GM21576 (cell line): ENCODE data around the gene CEP19.
A peak's percentile ranks its signal among the peaks of the same experiment; 100 is the strongest.

Experiments
- ATAC-seq: cut with Tn5 transposase; IDR thresholded peaks from one replicate; pipeline ENCODE4 v1.9.1; 2021; ENCODE audit warnings: mild to moderate bottlenecking, moderate library complexity; ENCODE audit not compliant: unreplicated experiment

Gene CEP19

DNA sequence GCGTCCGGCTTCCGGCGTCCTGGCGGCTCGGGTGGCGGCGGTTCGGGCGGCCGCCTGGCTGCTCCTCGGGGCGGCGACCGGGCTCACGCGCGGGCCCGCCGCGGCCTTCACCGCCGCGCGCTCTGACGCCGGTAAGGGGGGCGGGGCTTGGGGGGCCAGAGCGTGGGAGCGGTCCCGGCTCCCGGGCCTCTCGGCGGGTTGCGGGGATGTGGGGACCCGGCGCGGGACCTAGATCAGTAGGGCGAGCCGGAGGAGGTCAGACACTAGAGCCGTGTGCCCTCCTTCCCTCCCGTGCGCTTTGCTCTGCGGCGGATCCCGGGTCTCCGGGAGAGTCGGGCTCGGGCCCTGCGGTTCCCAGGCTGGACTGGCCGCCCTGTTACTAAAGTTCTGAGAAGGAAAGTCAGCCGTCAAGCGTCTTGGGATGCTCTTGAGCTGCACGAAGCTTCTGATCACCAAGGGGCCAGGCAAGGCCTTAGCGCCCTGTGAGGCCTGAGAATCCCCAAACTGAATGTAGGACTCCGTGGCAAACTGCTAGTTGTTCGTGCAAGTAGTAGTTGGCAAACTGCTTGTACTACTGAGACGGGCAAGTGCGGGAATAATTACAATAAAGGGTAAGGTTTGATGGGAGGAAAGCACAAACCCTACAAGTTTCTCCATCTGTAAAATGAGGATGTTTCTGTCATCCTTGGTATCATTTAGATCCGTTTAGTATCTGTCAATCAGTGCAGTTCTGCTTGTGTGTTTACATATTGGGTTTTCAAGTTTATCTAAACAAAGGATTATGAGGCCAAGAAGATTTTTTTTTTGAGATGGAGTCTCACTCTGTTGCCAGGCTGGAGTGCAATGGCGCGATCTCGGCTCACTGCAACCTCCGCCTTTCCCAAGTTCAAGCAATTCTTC lies 714 bp upstream of the CEP19 start:
- ATAC-seq, result peak; percentile 43

DNA sequence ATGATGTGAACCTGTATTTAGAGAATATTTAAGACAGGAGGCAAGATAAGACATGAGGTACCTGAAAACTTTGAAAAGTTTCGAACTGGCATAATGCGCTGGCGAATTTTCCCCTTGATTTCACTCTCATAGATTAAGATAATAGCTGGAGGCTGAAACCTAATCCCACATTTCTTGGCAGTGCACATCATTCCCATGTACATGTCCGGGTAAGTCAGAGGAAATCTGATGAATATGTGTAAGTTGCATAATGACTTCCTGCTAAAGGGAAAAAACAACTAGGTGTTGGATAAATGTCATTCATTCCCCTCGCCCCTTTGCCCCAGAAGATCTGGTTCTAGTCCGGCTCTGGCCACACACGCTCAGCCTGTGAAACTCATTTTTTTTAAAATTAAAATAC lies 3.6 kb downstream of the CEP19 start:
- ATAC-seq, result no peak

DNA sequence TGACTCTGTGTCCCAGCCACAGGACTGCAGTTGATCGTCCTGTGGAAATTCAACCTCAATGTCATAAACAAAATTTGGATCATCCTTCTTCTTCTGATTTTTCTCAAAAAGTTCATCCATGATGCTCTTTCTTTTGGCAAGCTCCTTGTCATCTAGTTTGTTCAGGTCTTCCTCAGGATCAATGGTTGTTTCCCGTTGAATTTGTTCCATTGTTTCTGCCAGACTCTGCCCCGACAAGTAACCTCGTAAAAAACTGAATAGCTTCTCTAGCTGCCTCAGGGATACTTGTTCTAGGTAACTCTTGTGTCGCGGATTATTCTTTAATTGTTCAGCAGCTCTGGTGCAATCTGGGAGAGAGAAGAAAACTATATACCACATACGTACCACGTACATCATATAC lies 4.5 kb downstream of the CEP19 start:
- ATAC-seq, result no peak

DNA sequence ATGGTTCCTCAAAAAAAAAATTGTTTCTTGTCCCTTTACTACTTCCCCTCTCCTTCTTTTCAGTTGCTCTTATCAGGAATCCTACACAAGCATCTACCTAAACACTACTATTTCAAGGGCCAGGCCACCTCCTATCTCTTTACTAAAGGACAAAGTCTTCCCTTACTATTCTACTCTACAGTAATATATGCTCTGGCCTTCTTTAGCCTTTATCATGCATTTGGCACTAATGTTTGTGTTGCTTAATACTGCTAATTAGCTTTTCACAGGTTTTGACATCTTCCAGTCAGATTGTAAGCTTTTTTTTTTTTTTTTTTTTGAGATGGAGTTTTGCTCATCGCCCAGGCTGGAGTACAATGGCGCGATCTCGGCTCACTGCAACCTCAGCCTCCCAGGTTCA lies 5.3 kb downstream of the CEP19 start:
- ATAC-seq, result no peak

DNA sequence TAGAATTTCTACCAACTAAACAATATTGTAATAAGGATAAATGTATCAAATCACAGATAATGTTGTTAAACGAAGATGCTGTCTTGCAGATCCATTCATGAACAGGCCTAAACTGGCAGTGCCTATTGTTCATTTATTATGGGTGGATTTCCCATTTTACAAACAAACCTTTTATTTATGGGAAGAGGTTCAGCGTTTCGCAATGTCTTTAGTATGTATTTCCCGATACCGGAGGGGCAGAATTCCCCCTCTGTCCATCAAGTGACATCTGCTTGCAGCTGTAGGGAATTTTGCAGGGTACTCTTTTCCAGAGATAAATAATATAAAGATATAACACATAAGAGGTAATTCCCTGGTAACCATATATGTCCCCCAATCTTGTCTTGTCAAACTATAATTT lies 5.7 kb downstream of the CEP19 start:
- no peak for ATAC-seq

DNA sequence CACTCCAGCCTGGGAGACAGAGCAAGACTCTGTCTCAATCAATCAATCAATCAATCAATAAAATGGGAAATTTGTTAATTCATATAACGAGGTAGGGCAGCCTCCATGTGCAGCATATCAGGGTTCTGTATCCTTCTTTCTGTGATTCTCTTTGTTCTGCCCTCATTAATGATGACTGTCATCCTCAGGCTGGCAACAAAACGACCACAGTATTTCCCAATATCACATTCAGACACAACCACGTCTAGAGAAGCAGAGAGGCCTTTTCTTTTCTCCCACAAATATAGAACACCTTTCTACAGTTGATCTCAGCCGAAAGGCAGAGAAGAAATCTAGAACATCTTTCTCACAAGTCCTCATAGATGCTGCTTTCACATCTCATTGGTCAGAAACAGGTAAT lies 11.2 kb downstream of the CEP19 start:
- no peak for ATAC-seq

DNA sequence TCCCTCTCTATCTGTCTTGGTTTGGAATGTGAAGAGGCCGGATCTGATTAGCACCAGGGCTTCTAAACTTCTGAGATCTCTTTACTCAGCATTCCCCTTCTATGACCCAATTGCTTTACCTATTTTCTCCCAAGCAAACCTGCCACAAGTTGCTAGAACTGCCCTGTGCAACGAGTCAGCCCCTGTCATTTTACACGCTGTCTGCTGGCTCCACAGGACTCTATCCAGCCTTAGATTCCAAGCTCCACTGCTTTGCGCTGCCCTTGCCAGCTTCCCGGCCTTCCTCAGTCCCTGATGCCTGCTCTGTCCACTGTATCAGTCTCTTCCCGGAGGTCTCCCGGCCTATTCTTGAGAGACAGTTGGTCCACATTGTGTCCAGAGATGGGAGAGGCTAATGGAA lies 12.3 kb downstream of the CEP19 start:
- no peak for ATAC-seq

DNA sequence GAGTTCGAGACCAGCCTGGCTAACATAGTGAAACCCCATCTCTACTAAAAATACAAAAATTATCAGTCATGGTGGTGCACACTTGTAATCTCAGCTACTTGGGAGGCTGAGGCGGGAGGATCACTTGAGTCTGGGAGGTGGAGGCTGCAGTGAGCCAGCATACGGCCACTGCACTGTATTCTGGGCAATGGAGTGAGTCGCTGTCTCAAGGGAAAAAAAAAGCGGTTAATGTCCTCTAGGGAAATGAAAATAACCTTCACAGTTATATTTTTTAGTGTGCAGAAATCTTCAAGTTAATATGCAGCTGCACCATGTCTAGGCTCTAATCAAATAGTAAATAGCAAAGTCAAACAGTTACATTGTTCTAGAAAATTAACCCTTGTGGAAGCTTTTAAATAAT lies 14.8 kb downstream of the CEP19 start:
- no peak for ATAC-seq

DNA sequence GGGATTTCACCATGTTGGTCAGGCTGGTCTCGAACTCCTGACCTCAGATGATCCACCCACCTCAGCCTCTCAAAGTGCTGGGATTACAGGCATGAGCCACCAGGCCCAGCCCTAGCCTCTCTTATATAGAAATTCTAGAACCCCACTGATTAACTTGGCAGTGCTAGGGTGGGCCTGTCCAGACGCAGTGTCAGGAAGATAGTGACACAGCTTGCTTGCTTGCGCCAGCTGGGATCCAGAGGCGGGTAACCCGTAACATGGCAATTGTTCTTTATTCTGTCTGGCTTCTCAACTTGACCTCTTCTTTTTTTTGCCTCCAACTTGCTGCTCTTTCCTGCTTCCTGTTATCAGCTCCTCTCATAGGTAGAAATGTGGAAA lies 16.2 kb downstream of the CEP19 start:
- ATAC-seq, result no peak

DNA sequence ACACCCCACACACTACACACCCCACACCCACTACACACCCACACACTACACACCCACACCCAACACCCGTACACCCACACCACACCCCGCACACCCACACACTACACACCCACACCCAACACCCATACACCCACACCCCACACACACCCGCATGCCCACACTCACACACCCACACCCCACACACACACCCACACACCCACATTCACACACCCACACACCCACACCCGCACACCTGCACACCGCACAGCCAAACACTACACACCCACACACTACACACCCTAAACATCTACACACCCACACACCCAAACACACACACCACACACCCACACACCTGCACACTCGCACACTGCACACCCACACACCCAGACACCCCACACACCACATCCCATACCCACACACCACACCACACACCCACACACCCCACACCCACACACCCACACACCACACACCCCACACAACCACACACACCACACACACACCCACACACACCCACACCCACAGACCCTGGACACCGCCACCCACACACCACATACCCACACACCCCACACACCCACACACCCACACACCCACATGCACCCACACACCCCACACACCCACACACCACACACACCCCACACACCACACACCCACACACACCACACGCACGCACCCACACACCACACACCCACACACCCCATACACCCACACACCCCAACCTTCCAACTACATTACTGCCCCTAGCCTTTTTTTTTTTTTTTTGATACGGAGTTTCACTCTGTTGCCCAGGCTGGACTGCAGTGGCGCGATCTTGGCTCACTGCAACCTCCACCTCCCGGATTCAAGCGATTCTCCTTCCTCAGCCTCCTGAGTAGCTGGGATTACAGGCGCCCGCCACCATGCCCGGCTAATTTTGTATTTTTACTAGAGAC lies 16.9 kb downstream of the CEP19 start:
- no peak for ATAC-seq

DNA sequence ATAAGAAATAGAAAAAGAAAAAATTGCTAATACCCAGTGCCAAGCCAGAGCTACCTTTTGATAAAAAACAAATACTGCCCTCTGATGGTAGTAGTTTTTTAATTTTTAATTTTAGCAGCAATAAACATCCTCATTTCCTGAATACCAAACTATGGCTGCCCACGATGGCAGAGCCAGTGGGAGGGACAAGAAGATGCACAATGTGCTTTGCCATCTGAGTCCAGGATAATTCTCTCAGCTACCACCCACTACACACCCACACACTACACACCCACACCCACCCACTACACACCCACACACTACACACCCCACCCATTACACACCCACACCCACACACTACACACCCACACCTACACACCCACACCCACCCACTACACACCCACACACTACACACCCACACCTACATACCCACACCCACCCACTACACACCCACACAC lies 17.8 kb downstream of the CEP19 start:
- ATAC-seq, result no peak

DNA sequence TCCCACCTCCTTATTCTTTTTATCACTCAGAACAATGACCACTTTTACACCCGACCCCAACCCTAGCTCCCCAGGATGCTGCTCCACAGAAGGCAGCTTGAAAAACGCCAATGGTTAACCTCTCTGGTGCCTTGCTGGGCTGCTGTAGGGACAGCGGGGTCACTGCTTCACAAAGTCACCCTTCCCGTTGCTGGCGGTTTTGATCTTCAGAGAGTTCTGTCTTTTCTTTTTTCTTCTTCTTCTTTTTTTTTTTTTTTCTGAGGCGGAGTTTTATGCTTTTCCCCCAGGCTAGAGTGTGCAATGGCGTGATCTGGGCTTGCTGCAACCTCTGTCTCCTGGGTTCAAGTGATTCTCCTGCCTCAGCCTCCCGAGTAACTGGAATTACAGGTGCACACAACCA lies 20.7 kb downstream of the CEP19 start:
- no peak for ATAC-seq

DNA sequence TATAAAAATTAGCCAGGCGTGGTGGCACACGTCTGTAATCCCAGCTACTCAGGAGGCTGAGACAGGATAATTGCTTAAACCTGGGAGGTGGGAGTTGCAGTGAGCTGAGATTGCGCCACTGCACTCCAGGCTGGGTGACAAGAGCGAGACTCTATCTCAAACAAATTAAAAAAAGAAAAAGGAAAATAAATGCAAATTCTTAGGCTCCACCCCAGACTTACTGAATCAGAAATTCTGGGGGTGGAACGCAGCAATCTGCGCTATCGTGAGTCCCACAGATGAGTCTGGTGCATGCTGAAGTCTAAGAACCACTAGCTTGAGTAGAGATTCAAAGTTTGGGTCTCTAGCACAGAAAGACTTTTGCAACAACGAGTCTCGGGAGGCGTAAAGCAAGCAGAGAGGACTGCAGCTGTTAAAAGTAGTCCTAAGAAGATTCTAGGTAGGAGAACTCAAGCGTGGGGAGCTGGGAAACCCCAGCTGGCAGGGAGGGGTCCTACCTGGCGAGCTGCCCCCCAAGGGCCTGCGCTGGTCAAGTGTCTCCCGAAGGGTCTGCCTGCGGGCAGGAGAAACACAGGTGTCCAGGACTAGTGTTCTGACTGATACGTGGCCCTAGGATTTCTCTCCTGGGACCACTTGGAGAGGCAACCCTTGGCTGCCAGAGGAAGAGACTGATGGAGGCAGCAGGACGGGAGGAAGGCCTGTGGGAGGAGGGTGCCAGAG lies 21.9 kb downstream of the CEP19 start:
- no peak for ATAC-seq

DNA sequence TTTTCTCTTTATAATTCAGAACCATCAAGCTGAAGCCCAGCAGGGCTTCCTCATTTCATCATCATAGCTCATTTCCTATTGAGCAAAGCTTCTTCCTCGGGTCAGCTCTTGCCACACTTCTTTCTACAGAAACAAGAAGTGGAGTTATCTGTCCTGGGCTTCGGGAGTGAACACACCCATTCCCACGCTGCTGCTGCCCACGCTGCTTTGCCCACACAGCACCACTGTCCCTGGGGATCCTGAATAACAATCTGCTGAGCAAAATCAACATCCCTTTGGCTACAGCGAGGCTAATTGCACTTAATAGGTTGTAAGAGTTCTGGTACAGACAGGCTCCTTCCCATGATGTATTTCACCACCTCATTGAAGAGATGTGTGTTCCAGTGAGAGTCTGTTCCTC lies 23.7 kb downstream of the CEP19 start:
- no peak for ATAC-seq

DNA sequence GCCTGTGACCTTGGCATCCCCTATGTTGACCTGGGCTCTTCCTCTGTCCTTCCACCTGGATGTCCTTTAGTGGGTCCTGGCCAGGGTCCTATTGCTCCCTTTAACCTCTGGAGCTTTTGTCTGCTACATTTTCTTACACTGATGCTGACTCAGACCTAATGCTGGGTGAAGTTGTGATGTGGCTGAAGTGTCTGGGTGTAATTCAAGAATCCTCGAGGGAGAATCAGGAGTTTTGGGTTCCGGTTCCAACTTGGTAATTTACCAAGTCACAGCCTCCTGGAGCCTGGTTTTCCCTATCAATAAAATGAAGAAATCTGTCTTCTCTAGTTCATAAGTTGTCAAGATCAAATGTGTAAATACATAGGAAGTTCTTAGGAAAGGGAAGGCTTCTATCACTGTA lies 25.6 kb downstream of the CEP19 start:
- ATAC-seq, result no peak

DNA sequence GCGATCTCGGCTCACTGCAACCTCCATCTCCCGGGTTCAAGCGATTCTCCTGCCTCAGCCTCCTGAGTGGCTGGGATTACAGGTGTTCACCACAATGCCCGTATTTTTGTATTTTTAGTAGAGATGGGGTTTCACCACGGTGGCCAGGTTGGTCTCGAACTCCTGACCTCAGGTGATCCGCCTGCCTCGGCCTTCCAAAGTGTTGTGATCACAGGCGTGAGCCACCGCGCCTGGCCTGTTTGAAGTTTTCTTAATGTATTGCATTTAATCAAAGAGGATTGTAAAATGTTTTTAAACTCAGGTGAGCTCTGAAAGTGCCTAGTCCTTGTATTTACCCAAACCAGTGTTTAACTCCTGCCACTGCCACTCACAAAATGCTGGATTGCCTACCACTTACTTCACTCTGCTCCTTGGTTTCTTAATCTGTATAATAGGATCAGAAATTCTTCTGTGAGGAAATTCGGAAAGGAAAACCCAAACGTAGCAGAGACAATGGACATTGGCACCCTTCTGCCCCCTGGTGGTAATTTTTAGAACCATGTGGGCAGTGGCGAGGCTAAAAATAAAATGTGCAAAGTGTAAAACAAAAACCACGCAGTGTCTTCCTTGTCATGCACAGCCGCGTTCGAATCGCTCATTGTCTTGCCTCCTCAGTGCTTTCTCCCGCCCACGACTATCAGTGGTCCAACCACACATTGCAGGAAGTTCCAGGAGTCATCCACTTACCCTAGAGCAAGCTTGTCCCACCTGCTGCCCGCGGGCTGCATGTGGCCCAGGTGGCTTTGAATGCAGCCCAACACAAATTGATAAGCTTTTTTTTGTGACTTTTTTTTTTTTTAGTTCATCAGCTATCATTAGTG lies 27.3 kb downstream of the CEP19 start:
- peak; percentile 81 for ATAC-seq

DNA sequence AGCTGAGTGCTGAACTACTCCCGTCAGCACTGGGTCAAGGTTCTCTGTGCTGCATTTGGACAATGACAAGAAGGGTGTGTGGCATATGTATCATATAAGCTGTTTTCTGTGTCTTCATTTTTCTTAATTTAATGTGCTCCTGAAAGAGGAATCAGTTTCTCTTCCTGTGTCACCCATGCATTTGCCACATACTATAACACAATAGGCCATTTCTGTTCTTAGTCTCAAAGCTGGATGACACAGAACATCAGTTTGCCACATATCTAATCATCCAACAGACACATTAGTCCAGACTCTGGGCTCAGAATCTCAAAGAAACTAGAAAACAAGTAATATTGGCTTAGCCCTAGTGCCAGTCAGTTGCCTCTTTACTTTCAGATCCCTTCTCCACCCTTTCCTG lies 34.1 kb downstream of the CEP19 start:
- ATAC-seq, result no peak

DNA sequence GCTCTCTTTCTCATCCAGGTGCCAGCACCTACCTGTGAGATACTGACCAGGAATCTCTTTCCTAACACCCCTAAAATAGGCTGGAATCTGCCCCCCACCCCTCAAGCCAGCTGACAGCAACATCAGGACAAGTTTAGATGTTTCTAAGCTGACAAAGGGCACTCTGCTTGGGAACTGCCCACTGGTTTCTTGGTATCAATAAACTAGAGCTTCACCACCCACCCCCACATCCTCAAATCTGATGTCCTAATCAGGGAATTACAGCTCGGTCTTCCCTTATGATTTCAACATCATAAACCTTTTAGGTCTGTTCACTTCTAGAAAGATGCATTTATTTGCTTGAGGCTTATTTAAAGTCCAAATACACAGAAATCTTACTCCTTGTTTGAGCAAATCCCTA lies 34.7 kb downstream of the CEP19 start:
- ATAC-seq, result no peak

DNA sequence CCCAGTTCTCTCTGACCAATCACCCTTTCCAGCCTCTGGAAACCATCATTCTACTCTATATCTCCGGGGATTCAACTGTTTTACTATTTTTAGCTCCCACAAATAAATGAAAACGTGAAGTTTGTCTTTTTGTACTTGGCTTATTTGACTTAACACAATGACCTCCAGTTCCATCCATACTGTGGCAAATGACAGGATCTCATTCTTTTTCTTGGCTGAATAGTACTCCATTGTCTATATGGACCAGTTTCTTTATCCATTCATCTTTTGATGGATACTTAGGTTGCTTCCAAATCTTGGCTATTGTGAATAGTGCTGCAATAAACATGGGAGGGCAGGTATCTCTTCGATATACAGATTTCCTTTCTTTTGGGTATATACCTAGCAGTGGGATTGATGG lies 38.4 kb downstream of the CEP19 start:
- no peak for ATAC-seq

DNA sequence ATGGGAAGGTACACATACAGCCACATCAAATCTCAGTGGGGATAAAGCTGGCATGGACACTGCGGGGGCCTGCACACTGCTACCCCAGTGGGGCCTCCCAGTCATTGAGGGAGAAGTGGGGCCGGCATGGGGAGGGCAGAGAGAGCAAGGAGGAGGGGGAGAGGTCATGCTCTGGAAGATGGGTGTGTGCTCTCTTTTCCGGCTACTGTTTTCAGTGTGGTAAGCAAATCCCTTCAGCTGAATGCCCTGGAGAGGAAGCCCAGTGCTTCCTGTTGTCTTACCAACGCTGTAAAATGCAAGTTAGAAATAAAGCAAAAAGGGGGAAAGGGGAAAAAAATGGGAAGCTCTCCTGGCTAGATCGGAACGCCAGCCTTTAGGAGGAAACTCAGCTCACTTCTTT lies 41.7 kb downstream of the CEP19 start:
- ATAC-seq, result no peak
